Stimulated activated CD8-positive, alpha-beta memory T cell treated with anti-CD3 and anti-CD28 coated beads, Interleukin-4, amount 100 ng/mL, for 4 hours (primary cell): ENCODE data around the gene SERPINA1.
"Not testable (repeated sequence)": the region's sequence is repeated elsewhere in the genome, so short reads cannot be mapped to it uniquely, and the experiment has no call there.

Experiments used
- DNase-seq, 2 donors: peaks; one replicate each; pipeline ENCODE4 v3.0.0-alpha.2; 2020; ENCODE audit warnings: low read depth in 2 of 2, low spot score in 1 of 2

The SERPINA1 gene

GRCh38 chr14:94372021-94372605, 16.3 kb downstream of the SERPINA1 start:
- no peak for DNase-seq

DNA sequence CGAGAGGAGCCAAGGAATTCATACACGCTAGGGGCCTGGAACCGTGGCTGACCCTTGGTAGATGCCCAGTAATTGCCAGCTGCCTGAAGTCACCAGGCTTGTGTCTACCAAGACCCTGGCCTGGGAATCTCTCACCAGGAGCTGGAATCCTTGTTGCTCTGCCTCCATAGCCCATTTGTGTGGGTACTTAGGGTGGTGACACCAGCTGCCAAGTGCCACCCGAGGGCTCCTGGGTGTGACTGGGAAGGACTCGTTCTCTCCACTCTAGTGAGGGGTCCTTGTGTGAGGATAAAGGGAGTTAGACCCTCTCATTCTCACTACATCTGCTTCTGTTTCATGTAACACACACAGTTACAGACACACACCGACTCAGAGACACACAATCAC, 17.9 kb downstream of the SERPINA1 start:
- no peak for DNase-seq

DNA sequence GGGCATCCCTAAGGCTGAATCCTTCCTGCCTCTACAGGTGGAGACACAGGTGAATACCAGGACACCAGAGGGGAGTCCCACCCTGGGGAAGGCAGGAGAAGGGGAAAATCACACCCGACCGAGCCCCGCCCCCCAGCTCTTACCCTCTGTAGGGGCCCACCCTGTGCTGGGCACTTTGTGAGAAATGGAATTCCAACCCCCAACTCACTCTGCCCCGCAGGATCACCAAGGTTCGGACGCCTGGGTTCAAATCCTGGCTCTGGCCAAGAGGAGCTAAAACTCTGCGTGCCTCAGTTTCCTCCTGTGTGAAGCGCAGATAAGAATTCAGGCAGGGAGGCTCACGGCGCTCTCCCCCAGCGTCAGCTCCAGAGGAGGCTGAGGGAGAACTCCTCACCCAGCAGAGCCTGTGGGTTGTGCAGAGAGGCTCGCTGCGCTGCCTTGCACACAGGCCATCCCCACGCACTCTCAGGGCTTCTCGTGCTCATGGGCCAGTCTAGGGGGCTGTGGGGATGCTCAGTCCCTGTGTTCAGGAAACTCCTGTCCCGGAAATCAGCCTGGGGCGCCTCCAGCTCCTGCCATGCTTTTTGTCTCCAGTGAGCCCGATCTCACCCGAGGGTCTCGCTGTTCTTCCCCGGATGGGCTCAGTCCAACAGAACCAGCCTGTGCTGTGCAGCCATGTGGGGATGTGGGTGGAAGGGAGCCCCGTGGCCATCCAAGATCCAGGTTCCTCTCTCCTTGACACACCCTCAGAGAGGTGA, 18.5 kb downstream of the SERPINA1 start:
- not testable (repeated sequence) for DNase-seq

DNA sequence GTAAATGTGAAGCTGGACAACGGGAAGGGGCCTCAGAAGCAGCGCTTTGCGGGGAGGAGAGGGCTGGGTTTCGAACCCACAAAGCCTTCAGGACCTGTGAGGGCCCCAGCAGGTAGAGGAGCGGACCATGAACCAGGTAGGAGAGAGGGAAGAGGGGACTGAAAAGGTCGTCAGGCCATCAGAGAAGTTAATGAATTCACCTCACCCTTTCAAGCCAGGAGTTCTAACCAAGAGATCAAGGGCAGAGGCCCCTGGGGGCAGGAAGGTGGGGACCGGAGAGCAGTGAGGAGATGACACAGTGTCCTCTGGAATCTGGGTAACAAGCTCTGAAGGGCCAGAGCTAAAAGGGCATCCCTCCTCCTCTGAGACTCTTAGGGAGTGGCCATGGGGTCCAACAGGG, 19.4 kb downstream of the SERPINA1 start:
- no peak for DNase-seq

DNA sequence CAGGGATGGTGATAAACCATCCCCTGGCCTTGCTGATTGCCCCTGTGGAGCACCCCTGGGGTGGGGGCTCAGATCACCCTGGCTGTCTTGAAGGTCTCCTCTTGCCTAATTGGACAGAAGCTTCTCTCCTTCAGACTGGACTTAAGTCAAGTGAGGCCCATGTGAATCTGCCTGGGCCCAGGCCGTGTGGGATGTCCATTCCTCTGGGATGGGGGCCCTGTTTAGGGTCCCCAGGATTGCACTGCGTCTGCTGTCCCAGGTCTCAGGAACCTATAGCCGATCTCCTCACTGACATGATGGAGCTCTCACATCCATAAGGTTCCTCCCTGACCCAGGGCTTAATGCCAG, 20.2 kb downstream of the SERPINA1 start:
- no peak for DNase-seq

- no peak for DNase-seq
Measured at GRCh38 chr14:94367347-94368242, 20.8 kb downstream of the SERPINA1 start.

DNA sequence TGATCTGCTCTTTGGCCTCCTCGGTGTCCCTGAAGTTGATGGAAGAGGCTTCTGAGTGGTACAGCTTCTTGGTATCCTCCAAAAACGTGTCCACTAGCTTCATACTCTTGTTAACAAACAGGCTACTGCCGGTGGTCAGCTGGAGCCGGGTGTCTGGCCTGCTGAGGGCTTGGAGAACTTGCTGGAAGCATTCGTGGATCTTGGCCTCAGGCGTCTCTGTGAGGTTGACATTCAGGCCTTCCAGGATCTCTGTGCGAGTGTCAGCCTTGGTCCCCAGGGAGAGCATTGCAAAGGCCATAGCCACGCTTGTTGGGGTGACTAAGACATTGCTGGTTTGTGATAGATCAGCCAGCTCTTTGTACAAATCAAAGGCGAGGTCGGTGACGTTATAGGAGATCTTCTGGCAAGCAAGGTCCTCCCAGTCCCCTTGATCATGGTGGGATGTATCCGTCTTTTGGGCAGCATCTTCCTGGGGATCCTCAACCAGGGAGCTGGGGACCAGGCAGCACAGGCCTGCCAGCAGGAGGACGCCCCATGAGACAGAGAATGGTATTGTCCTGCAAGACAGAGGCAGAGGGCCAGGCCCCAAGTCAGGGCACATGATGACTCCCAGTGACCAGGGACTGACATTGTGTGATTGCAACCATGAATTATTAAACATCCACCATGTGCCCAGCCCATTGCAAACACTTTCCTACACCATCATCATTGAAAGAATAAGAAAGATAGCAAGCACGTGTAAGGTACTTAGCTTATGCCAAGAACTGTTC, 22.1 kb downstream of the SERPINA1 start, which contains the start of gene SERPINA2:
Gene SERPINA2, minus strand, starts transcription at position 553 of the 770 bp plus-strand sequence.
- DNase-seq: no peak

- no peak for DNase-seq
Measured at GRCh38 chr14:94365624-94366023, 22.8 kb downstream of the SERPINA1 start.

- no peak for DNase-seq
Measured at GRCh38 chr14:94364964-94365363, 23.4 kb downstream of the SERPINA1 start.

DNA sequence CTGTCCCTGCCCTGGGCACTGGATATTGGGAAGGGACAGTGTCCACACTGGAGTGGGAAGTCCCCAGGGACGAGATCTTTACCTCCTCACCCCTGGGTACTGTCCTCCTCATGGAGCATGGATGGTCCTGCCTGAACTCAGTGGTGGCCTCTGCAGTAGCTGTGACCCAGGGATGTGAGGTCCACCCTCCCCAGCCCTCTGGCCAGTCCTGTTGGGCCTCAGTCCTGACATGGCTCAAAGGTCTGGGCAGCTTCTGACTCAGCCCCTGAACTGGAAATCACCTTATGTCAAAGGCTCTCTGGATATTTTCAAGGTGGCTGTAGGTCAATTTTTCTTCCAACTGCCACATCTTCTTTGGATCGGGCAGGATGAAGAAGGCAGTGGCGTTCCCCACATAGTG, 24.4 kb downstream of the SERPINA1 start:
- no peak for DNase-seq

DNA sequence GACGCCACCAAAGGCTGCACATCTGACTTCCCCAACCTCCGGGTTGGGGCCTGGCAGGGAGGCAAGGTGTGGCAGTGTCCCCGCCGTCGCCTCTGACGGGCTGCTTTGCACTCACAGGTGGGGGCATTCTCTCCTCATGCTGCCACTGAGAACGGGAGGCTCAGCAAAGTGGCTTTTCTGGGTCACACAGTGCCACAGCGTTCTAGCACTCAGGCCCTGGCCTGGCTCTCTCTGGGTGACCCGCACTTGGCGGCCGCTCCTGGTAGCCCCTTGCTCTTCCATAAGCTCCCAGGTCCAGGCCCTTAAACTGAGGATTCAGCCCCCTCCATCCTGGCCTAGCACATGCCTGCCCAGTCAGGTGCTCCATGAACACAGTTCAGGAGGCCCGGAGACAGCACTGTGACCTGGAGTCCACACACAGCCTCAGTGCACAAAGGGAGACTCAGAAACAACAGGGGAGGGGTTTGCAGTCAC, 25.2 kb downstream of the SERPINA1 start:
- no peak for DNase-seq

GRCh38 chr14:94362614-94363133, 25.7 kb downstream of the SERPINA1 start:
- no peak for DNase-seq

DNA sequence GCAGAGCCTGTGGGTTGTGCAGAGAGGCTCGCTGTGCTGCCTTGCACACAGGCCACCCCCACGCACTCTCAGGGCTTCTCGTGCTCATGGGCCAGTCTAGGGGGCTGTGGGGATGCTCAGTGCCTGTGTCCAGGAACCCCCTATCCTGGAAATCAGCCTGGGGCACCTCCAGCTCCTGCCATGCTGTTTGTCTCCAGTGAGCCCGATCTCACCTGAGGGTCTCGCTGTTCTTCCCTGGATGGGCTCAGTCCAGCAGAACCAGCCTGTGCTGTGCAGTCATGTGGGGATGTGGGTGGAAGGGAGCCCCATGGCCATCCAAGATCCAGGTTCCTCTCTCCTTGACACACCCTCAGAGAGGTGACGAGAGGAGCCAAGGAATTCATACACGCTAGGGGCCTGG, 26.7 kb downstream of the SERPINA1 start:
- no peak for DNase-seq

- DNase-seq: no peak
Measured at GRCh38 chr14:94360945-94361565, 27.3 kb downstream of the SERPINA1 start.

DNA sequence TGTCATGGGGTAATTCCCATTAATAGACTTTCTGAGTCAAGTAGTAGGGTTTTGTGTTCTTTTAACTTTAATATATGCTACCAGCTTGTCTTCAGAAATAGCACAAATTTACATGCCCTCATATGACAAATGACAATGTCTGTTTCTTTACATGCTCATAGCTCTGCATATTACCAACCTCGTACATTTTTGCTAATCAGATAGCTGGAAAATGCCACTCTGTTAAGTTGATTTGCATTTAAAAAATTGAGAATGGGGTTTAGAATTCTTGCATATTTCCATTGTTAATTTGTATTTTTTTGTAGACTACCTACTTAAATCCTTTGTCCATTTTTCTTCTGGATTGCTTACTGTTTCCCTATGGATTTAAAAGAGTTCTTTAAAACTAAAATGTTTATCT, 31.2 kb downstream of the SERPINA1 start:
- no peak for DNase-seq

- DNase-seq: no peak
Measured at GRCh38 chr14:94356379-94357056, 31.9 kb downstream of the SERPINA1 start.

GRCh38 chr14:94355191-94355794, 33.1 kb downstream of the SERPINA1 start:
- no peak for DNase-seq

DNA sequence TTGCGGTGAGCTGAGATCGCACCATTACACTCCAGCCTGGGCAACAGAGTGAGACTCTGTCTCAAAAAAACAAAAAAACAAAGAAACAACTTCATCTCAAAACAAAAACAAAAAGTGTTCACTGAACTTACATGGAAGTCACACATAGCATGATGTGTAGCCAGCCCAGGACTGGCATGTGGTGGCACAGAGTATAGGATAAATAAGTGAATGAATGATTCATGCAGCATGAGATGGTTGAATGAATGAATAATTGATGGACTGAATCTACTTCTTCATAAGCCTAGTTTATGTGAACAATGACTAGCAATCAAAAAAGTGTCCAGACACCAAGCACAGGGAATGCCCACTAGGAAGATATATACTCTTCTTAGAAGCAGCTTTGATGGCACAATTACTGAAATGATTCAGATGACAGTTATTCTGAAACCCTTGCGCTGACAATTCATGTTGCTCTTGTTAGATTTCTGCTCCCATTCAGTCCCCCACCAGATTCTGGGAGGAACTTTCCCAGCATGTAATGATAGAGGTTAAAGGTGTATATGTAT, 33.7 kb downstream of the SERPINA1 start:
- DNase-seq: no peak

DNA sequence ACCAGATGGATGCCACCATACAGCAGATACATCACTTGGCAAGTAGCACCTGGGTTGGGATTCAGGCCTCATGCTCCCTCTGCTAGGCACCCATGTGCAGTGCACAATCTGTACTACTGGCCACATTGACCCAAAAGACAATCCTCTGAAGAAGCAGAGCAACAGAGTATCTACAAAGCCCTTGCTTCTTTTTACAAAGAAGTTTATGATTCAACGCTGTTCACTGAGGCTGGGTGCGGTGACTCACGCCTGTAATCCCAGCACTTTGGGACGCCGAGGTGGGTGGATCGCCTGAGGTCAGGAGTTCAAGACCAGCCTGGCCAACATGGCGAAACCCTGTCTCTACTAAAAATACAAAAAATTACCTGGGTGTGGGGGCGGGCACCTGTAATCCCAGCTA, 34.2 kb downstream of the SERPINA1 start:
- not testable (repeated sequence) for DNase-seq
